Measurements from ENCODE around the gene ATP7A.

GRCh38 chrX:78035061-78035460 lies 124.6 kb downstream of the ATP7A start:
- TF ChIP-seq CTCF (conservative IDR thresholded peaks at IDR 0.05) (no peak), ZFX (IDR thresholded peaks at IDR 0.05) (no peak)
